ENCODE measurements around the gene ARHGAP23.
"Not testable (repeated sequence)": the region's sequence is repeated elsewhere in the genome, so short reads cannot be mapped to it uniquely, and the experiment has no call there.

Gene ARHGAP23

GRCh38 chr17:38491346-38492066, 63.2 kb downstream of the ARHGAP23 start:
- DNase-seq: not testable (repeated sequence)

GRCh38 chr17:38492067-38493040, 64.1 kb downstream of the ARHGAP23 start:
- DNase-seq: peak; percentile 87 to 91

- not testable (repeated sequence) for DNase-seq
Measured at GRCh38 chr17:38494152-38494551, 65.9 kb downstream of the ARHGAP23 start.

DNA sequence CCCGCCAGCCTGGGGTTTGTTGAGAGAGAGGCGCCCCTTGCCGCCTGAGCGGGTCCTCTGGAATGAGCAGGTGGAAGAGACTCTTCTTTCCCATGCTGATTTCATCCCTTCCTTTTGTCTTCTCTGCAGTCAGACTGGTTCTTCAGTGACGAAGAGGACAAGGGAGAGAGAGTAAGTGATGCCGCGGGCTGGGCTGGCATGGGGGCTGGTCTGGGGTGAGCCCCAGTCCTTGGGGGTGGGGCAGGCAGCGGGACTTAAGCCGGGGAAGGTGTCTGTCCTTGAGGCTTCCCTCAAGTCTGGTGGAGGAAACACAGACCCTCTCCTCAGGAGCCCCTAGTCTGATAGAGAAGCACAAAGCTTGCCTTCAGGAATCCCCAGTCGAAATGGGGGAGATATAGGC, 69.4 kb downstream of the ARHGAP23 start:
- DNase-seq: not testable (repeated sequence)

DNA sequence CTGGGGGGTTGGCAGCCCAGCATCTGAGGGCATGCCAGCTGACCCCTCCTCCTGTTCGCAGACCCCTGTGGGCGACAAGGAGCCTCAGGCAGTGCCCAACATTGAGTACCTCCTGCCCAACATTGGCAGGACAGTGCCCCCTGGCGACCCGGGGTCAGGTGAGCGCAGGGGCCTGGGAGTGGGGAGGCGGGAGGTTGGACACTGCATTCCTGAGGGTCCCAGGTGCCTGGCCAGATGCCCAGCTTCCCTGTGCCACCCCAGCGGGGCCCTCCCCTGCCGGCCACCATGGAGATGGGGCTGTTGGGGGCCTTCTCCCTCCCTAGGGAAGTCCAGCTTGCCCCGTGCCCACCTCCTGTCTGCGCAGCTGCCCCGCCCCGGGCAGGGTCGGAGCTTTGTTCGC, 70.1 kb downstream of the ARHGAP23 start:
- DNase-seq: no peak

DNA sequence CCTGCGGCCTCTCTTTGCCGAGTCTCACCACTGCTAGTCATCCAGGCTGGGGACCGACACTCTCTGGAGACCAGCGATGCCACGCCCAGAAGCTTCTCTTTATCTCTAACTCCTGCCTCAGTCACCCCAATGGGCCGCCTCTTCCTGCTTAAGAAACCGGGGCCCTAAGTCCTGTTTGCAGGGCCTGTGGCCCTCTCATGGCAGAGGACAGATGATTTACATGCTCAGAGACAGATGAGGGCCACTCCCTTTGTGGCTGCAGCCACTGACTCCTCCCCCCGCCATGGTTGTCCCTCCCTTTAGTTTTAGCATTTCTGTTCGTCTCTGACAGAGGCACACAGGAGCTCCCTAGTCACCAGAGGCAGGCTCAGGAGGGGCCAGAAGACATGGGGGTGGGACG, 71.0 kb downstream of the ARHGAP23 start:
- DNase-seq: not testable (repeated sequence)

GRCh38 chr17:38501718-38502117, 73.5 kb downstream of the ARHGAP23 start:
- not testable (repeated sequence) for DNase-seq

- DNase-seq: not testable (repeated sequence)
Measured at GRCh38 chr17:38503286-38503913, 75.1 kb downstream of the ARHGAP23 start.

DNA sequence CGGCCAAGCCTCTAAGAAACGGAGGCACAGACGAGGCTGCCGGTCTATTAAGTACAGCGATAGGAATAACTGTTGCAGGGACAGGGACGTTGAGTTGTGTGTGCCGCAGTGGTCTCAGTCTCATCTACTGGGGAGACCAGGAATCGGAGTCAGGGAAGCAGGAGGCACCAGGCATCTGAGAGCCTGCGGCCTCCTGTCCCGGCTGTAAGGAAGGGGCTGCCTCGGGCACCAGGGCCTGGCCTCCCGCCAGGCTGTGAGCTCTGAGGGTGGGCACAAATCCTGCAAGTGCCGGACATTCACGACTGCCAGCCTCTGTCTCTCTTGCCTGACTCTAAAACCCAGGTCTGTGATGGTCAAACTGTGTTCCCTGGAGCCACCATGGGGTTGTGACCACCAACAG, 76.0 kb downstream of the ARHGAP23 start:
- no peak for DNase-seq

GRCh38 chr17:38507436-38507835, 79.2 kb downstream of the ARHGAP23 start:
- DNase-seq: no peak

DNA sequence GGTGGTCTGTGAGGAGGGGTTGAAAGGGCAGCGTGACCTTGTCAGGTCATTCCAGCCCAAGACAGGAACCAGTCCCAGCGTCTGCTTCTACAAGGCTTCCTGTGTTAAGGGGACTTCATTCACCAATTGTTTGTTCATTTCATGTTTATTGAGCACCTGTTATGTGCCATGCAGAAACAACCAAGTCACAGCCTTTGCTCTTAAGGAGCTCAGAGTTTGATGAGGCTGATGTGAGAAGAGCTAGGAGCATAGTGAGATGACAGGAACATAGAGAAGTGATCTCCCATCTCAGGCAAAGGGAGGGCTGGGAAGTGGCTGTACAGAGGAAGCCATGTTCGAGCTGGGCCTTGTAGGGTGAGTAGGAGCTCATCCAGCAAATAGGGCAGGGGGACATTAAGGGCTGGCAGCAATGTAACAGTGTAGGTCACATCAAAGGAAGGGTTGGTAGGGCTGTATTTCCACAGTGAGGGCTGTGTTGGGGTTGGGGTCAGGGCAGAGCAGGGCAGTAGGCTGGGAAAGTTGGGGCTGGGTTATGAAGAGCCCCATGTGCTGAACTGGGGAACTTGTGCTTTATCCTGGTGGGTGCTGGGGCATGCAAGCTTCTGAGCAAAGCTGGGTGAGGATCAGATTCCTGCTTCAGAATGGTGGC, 79.8 kb downstream of the ARHGAP23 start:
- no peak for DNase-seq

DNA sequence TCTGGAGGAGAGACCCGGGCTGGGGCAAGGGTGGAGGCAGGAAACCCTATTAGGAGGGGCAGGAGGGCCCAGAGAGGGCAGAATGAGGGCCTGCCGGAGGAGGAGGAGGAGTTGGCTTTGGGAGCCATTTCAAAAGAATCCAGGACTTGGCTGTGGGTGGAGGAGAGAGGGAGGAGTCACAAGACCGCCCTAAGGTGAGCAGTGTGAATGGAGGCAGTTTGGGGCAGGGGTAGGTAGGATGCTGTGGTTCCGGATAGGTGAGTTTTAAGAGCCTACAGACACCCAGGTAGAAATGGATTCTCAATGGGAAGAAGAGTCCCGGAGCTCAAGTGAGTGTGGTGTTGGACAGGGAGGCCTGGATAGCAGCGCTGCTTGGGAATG, 80.3 kb downstream of the ARHGAP23 start:
- no peak for DNase-seq

GRCh38 chr17:38508954-38509771, 80.9 kb downstream of the ARHGAP23 start:
- DNase-seq: peak; percentile 69 to 74

GRCh38 chr17:38509772-38510420, 81.6 kb downstream of the ARHGAP23 start:
- DNase-seq: no peak

GRCh38 chr17:38510421-38511149, 82.3 kb downstream of the ARHGAP23 start:
- DNase-seq: no peak

DNA sequence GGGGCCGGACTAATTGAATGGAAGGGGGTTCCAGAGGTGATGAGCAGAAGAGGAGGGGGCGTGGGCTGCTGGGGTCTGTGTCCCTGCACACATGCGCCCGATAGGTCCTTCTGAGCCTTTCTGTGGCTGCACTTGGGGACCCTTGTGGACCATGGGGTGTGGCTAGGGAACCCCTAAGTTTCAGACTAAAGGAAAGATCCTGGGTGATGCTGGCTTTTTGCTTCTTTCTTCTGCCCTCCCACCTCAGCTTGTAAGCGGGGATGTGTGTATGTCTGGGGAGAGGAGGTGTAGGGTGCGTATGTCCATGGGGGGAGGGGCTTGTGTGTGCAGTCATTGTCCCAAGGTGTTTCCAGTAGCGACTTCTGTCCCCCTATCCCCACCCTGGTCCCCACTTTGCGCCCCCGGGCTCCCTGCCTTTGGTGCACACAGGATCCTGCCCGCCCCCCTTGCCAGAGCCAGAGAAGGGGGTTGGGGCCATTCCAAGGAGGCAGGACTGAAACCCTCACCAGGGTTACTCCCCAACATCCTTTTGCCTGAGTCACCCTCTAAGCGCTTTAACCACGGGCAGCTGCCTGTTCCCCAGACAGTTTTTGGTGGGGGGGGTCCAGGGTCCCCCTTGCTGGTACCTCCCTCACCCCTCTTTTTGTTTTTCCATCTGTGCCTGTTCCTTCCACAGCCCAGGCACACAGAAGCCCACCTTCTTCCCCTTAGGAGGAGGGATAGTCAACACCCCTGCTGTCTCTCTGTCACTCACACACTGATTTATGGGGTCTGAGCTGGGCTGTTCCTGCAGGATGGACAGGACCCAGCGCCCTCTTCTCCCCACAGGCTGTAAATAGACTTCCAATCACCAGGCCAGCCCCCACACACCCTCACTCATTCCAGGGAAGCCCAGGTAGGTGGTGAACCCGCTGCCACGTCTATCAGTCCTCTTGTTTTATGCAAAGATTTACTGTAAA, 83.2 kb downstream of the ARHGAP23 start:
- no peak for DNase-seq

- no peak for DNase-seq
Measured at GRCh38 chr17:38512473-38513058, 84.3 kb downstream of the ARHGAP23 start.

DNA sequence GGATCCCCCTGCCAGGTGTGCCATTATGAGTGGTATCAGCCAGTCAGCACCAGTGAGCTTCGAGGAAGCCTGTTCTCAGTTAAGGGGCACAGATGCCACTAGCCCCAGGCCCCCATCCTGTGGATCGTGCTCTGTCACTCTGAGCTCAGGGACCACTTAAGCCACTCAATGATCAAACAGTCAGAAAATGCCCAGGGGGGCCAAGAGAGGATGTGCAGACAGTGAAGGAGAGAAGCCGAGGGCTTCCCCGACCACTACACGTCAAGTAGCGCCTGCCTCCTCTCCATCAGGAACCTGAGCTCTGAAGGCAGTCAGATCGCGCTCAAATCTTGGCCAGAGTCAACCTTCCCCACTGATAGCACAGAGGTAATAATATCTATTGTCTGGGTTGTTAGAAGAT, 98.3 kb downstream of the ARHGAP23 start:
- not testable (repeated sequence) for DNase-seq

GRCh38 chr17:38528141-38528540, 99.9 kb downstream of the ARHGAP23 start:
- DNase-seq: not testable (repeated sequence)

All from CD4-positive, alpha-beta T cell treated with Interferon alpha-2 for 1 hour (primary cell).